Sciatic nerve (tissue), 2 donors: ENCODE data around the gene GPS2. TPM values are rescaled to one million over a fixed set of nuclear protein-coding genes. Genes with fewer than 3 reads are reported as not detected.

Experiments used
- ATAC-seq: fragments of 200-7000 bp; cut with Tn5 transposase; one replicate; pipeline ENCODE4 v1.9.1; 2020; ENCODE audit warnings: mild to moderate bottlenecking, moderate library complexity
- DNase-seq: peaks from one replicate; pipeline ENCODE4 v3.0.0-alpha.2; 2020; ENCODE audit warnings: low spot score
- intact Hi-C: fragments of 100-400 bp; cut with DNase I; formaldehyde crosslinking; loops from one replicate; pipeline ENCODE4 v1.14.2; 2022
- total RNA-seq: library from RNA; stranded (reverse); fragmentation: NEBNext Ultra II Directional; extraction: Animal tissue kit (Norgen Biotek cat#: 25700); gene quantifications from one replicate; pipeline ENCODE4 v1.2.1, GENCODE V29; 2021
- donor health status: DM: no; HTN: no; CAD: no.
- donor health status: DM: no; HTN: no; CAD: no.

Gene GPS2
- total RNA-seq, 1 donor from 2014 or later: 53.8 TPM

- ATAC-seq (no peak), DNase-seq (no peak)
- intact Hi-C loops: no loop called here
These were observed 11.0 kb downstream of the GPS2 start for GRCh38 chr17:7304179-7304578.

- intact Hi-C loops: no loop called here
- ATAC-seq (peak; percentile 91), DNase-seq (peak; percentile 89)
These were observed 18.8 kb downstream of the GPS2 start for GRCh38 chr17:7296189-7296861.

DNA sequence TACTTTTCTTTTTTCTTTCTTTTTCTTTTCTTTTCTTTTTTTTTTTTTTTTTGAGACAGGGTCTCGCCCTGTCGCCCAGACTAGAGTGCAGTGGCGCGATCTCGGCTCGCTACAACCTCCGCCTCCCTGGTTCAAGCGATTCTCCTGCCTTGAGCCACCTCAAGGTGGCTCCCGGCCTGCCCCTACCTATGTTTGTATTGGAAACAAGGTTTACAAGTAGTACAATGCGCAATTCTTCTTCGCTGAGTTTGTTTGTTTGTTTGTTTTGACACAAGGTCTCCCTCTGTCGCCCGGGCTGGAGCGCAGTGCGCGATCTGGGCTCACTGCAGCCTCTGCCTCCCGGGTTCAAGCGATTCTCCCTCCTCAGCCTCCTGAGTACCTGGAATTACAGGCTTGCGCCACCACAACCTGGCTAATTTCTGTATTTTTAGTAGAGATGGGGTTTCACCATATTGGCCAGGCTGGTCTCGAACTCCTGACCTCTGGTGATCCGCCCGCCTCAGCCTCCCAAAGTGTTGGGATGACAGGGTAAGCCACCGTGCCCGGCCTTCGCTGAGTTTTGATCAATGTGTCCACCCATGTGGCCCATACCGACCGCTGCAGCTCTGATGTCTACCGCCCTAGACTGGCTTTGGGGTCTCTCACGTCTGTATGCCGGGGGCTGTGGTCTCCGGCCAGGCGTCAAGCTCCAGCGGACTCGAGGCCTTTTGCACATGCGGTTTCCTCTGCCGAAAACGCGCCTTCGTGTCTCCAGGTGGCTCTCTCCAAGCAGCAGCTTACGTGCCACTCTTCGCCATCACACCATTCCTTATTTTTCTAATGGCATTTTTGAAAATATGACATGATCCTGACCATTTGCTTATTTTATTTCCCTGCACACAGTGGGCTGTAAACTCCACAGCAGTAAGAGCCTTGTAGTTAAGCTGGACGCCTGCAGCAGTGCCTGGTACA is 19.7 kb downstream of the GPS2 start:
- ATAC-seq: peak; percentile 16
- intact Hi-C loops: no loop called here
- no peak for DNase-seq

GRCh38 chr17:7294614-7295153 is 20.5 kb downstream of the GPS2 start, which contains the start of gene YBX2:
YBX2 (minus strand) TSS chr17:7294639; CDS start chr17:7294500, 139 bp downstream.
- intact Hi-C loops: no loop called here
- DNase-seq (no peak), ATAC-seq (no peak)

DNA sequence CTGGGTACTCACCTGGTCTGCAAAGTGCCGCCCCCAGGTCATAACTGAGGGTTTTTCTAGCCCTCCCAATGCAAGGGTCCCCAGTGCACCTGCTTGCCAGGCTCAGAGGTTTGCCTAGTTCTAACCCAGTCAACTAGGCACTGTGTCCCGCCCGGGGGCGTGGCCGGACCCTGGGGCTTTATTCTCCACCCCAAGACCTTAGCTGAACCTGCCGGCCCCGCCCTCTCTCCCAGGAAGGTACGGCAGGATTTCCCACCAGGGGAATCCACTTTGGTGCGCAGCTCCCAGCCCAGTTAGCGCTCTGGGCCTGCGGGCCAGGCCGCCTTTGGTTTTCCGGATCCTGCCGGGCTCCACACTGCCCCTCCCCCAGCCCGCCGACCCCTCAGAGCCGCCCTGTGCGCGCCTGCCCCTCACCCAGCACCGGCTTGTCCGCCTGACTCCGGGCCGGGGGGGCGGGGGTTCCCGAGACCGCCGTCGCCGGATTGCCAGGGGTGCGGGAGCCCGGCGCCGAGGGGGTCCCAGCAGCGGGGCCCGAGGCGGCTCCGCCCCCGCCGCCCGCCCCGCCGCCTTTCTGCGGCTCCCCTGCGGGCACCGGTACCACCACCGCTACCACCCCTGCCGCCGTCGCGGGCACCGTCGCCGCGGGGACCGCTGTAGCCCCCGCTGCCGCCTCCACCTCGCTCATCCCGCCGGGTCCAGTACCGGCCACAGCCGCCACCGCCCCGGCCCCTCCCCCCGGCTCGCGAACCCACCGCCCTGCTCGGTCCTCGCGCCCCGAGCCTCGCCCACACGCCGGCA is 21.1 kb downstream of the GPS2 start:
- no peak for ATAC-seq
- intact Hi-C loops: no loop called here
- DNase-seq: no peak

GRCh38 chr17:7293159-7293558 is 22.0 kb downstream of the GPS2 start:
- DNase-seq: no peak
- no peak for ATAC-seq
- intact Hi-C loops: no loop called here

- intact Hi-C loops: no loop called here
- DNase-seq (no peak), ATAC-seq (no peak)
These were observed 22.4 kb downstream of the GPS2 start for GRCh38 chr17:7292729-7293128.

DNA sequence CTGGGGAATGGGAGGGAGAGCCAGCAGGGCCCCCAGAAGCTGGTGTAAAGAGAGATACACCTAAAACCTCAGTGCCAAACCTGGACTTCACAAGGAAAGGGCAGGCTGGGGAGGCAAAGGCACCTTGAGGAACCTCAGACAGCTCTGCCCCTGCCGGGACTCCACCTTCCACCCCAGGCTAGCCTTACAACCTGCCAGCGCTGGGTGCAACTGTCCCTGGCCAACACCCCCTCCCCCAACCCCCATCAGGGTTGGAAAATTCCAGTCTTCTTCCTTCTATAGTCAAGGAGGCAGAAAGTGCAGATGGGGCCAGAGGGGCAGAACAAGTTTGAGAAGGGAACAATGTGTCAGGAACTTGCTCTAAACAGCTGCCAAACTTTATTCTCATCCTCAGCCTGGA is 23.0 kb downstream of the GPS2 start:
- DNase-seq: no peak
- ATAC-seq: no peak
- intact Hi-C loops: no loop called here

GRCh38 chr17:7290685-7291084 is 24.5 kb downstream of the GPS2 start:
- DNase-seq: no peak
- no peak for ATAC-seq
- intact Hi-C loops: no loop called here

GRCh38 chr17:7290166-7290565 is 25.0 kb downstream of the GPS2 start:
- intact Hi-C loops: no loop called here
- no peak for ATAC-seq
- no peak for DNase-seq

DNA sequence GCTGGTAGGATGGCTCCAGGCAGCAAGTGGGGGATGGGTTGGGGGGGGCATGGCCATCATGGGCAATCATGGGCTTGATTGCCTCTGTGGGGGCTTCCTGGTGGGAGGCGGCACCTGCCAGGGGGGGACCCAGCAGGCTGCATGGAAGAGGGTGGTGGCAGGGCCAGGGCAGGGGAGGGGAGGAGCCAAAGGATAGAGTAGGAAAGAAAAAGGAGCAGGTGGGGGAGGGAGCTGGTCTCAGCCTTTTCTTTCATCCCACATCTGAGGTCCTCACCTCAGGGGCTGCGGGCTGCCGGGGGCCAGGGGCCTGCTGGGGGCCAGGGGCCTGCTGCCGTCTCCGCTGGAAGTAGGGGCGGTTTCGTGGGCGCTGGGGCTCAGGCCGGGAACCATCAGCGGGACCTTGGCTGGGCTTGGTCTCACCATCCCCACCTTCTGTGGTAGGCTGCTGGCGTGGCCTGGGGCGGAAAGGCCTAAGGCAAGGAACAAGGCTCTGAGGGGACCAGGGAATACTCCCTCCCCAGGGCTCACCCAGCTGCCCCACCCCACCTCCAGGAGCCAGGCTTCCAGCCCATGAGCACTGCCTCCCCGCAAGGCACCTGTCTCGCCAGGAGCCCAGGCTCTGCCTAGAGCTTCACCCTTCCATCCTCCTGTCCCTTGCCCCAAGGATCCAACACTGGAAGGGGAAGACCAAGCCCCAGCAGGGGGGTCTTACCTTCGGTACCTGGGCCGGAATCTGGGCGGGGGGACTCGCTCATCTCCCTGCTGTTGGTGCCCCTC is 25.7 kb downstream of the GPS2 start:
- ATAC-seq: no peak
- no peak for DNase-seq
- intact Hi-C loops: no loop called here

DNA sequence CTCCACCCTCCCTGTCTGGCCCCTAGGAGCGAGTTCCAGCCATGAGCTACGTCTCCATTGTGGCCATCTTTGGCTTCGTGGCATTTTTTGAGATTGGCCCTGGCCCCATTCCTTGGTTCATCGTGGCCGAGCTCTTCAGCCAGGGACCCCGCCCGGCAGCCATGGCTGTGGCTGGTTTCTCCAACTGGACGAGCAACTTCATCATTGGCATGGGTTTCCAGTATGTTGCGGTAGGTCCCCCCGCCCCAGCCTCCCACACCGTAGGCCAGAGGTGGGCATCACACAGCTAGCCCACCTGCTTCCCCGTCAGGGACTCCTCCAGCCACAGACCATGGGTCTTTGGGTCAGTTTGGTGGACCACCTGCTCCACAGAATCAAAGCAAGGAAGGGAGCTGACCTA is 29.5 kb downstream of the GPS2 start:
- no peak for ATAC-seq
- intact Hi-C loops: no loop called here
- no peak for DNase-seq

DNA sequence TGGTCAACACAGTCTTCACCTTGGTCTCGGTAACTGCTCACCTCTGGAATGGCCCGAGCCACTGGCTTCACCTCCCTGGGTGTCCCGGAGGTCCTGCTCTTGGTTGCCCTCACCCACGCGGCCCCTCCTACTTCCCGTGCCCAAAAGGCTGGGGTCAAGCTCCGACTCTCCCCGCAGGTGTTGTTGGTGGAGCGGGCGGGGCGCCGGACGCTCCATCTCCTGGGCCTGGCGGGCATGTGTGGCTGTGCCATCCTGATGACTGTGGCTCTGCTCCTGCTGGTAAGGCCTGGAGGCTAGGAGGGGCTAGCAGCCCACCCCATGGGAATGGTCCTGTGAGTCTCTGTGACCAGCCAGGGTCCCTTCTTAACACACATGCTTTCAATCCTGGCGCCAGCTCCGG is 30.2 kb downstream of the GPS2 start:
- intact Hi-C loops: no loop called here
- ATAC-seq (no peak), DNase-seq (no peak)

GRCh38 chr17:7283471-7284216 is 31.5 kb downstream of the GPS2 start:
- intact Hi-C loops: no loop called here
- no peak for DNase-seq
- ATAC-seq: no peak

GRCh38 chr17:7282752-7283321 is 32.3 kb downstream of the GPS2 start:
- intact Hi-C loops: no loop called here

GRCh38 chr17:7281953-7282751 is 33.0 kb downstream of the GPS2 start:
- intact Hi-C loops: no loop called here
- DNase-seq (no peak), ATAC-seq (peak; percentile 3)

More at GRCh38 chr17:7282752-7283321, 32.3 kb downstream of the GPS2 start:
- ATAC-seq (no peak), DNase-seq (no peak)
